NCI-H2171 treated with DMSO at 0.1 percent for 48 hours (cell line): ENCODE results near the gene WSCD2.

ENCODE experiments used
- DNase-seq: peaks from one replicate; lab custom pipeline; 2025; lab: John Stamatoyannopoulos, UW

The WSCD2 gene

GRCh38 chr12:108235197-108235984, 106.3 kb downstream of the WSCD2 start:
- no peak for DNase-seq

- DNase-seq, result no peak
Measured at GRCh38 chr12:108235985-108236263, 106.8 kb downstream of the WSCD2 start.

- DNase-seq, result no peak
Measured at GRCh38 chr12:108236366-108236765, 107.3 kb downstream of the WSCD2 start.

- no peak for DNase-seq
Measured at GRCh38 chr12:108237272-108237671, 108.2 kb downstream of the WSCD2 start.

GRCh38 chr12:108238474-108238873, 109.4 kb downstream of the WSCD2 start:
- no peak for DNase-seq

GRCh38 chr12:108239378-108239777, 110.3 kb downstream of the WSCD2 start:
- no peak for DNase-seq

GRCh38 chr12:108240027-108240785, 111.1 kb downstream of the WSCD2 start:
- DNase-seq, result no peak

GRCh38 chr12:108240928-108241327, 111.8 kb downstream of the WSCD2 start:
- no peak for DNase-seq

- no peak for DNase-seq
Measured at GRCh38 chr12:108241986-108242703, 113.1 kb downstream of the WSCD2 start.

GRCh38 chr12:108247130-108247529, 118.0 kb downstream of the WSCD2 start:
- no peak for DNase-seq

- DNase-seq, result no peak
Measured at GRCh38 chr12:108248011-108248410, 118.9 kb downstream of the WSCD2 start.

- no peak for DNase-seq
Measured at GRCh38 chr12:108252523-108252922, 123.4 kb downstream of the WSCD2 start.

GRCh38 chr12:108253540-108253939, 124.5 kb downstream of the WSCD2 start:
- DNase-seq, result no peak

- DNase-seq, result no peak
Measured at GRCh38 chr12:108254030-108254429, 124.9 kb downstream of the WSCD2 start.

- DNase-seq, result no peak
Measured at GRCh38 chr12:108254517-108255251, 125.6 kb downstream of the WSCD2 start.

- no peak for DNase-seq
Measured at GRCh38 chr12:108255252-108255602, 126.1 kb downstream of the WSCD2 start.

GRCh38 chr12:108257004-108257403, 127.9 kb downstream of the WSCD2 start:
- no peak for DNase-seq

GRCh38 chr12:108257610-108258106, 128.6 kb downstream of the WSCD2 start:
- DNase-seq, result no peak

- no peak for DNase-seq
Measured at GRCh38 chr12:108260039-108260438, 131.0 kb downstream of the WSCD2 start.

- DNase-seq, result no peak
Measured at GRCh38 chr12:108260969-108261368, 131.9 kb downstream of the WSCD2 start.

- no peak for DNase-seq
Measured at GRCh38 chr12:108265505-108265904, 136.4 kb downstream of the WSCD2 start.

- DNase-seq, result no peak
Measured at GRCh38 chr12:108266131-108266530, 137.0 kb downstream of the WSCD2 start.
